Muscle of back (tissue), 11 donors: Measurements from ENCODE around the gene SATB1. TPM values are rescaled to one million over a fixed set of nuclear protein-coding genes. Genes with fewer than 3 reads are reported as not detected.
"Not testable (repeated sequence)": the region's sequence is repeated elsewhere in the genome, so short reads cannot be mapped to it uniquely, and the experiment has no call there.

Experiments used
- DNase-seq, 3 donors: peaks; one replicate each; pipeline versions ENCODE4 v3.0.0 to v3.0.0-alpha.2; 2013
- polyA plus RNA-seq, 10 donors: library from polyadenylated mRNA; unstranded; fragments of 120-200 nt; gene quantifications; one replicate each; pipeline ENCODE4 v1.2.1, GENCODE V29; 2013; ENCODE audit not compliant: insufficient read length in 10 of 10

Gene SATB1
- polyA plus RNA-seq, 10 donors, result 29.4 to 49.9 (median 34.9) TPM

DNA sequence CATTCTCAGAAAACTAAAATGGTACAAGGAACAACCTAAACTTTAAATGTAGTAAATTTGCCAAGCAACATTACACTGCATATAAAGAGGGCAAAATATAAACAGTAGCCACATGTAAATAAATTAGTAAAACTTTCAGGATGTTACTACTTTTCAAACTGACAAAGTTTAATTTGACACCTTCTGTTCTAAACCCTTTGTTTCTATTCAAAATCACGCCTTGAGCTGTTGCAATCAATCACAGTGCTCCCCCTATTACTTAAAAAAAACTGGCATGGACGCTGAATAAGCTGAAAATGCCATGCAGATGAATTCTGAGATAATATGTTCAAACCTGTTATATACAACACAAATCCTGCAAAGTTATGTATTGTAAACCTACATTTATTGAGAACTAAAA lies 69.3 kb downstream of the SATB1 start:
- DNase-seq, result no peak

DNA sequence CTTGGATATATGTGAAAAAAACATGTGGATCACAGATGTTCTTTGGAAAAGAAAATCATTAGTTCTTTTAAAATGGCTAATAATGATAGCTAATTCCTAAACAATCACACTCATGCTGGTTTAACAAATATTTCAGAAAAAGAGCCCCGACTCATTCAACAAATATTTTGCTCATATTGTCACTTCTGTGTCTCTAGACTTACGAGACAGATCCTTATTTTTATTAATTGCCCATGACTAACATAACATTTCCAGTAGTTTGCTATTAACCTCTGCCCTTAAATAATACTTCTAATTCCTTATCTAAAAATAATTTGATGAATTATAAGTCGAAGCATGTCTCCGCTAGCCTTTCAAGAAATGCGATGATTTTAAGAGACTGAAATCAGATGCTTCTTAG lies 70.4 kb downstream of the SATB1 start:
- DNase-seq, result peak in 1 of 3 donors; percentile 27

DNA sequence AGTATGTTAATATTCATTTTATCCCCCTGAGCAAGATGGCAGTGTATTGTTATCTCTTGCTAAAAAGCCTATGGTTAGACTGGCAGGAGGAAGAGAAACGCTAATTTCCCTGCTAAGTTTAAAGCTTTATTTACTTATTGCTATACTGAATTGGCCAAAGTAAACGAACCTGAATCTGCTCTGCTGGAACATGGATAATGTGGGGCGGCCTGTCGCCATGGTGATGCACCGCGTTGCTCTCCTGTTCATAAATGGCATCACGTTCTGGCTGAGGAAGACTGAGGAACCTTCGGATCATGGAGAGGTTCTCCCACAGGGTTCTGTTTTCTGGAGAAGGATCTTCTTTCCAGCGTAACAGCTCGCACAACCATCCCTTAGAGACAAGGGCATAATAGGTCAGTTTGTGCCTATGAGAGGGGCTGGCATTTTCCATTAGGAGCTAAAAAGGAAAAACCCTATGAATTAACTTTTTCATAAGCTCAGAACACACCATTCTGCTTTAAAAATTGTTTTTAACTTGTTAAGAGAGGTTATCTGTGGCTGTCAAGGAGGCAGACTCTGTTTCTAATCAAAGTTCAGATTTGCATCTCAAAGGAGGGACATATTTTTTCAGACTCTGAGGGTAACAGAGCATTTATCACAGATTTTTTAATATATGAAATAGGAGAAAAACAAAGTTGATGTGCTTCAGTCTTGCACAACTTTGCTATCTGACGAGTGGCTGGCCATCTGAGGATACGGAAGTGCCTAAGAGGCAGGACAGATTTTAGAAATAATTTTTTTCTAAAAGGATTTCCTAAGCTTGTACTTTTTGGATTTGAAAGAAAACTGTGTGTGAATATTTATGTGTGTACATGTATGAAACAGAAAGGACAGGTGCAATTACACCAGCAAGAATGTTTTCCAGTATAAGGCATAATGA lies 73.1 kb downstream of the SATB1 start:
- no peak for DNase-seq

DNA sequence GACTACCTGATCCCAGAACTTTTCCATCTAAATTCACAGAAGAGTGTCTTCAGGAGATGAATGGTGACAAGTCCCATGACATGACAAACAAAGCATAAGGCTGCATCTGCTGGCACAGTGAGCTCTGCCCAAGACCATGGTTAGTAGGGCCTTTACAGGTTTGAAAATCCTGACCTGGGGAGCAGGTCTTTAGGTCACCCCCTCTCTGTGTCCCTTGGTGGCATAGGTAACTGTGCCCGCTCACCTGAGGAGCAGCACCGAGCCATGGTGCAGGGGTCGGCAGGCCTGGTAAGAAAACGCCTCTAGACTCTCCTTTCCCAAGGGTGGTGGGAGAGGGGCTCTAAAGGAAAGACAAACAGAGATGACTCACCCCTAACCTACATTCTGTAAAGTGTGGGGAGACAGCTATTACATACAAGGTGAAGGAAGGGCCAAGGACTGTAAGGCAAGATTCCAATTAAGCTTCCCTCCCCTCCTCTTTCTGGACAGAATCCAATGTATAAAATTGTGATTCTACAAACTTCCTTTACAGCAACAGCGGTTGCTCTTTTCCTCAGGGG lies 74.0 kb downstream of the SATB1 start:
- no peak for DNase-seq

DNA sequence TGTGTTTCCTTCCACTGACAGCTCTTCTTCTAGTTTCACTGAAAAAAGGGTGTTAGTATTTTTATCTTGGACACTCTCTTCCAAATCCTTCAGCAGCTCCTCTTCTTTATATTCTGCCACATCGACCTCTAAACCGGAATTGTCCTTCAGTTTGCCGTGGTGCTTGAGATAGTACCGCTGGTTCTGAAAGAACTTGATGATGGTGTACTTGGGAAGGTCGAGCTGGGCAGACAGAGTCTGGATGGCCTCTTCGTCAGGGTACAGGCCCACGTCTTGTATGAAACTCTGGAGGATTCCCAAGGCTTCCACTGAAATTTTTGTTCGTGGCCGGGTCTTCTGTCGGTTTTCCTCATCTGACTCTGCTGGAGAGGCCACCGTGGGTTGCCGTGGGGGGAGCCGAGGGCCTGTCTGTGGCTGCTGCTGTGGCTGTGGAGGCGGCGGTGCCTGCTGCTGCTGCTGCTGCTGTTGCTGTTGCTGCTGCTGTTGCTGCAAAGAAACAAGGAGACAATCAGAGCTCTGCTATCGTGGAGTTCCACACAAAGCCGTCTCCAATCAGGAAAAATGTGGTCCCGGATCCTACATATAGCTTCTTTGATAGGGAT lies 75.8 kb downstream of the SATB1 start:
- no peak for DNase-seq

DNA sequence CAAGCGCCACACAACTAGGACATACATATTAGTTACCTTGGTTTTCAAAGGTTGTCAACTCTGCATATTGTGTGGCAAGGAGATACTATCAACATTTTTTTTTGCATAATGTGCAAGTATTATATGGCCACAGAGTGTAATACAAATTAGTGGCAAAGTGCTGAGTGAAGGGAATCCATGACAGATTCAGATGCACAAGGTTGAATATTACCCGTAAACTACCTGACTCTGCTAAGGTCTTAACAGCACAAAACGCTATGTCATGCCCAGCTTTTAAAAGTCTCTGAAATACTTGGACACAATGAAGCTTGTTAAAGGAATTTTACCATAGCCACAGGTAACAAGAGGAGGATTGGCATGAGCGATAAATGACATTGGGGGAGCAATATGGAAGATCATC lies 79.0 kb downstream of the SATB1 start:
- DNase-seq, result no peak

DNA sequence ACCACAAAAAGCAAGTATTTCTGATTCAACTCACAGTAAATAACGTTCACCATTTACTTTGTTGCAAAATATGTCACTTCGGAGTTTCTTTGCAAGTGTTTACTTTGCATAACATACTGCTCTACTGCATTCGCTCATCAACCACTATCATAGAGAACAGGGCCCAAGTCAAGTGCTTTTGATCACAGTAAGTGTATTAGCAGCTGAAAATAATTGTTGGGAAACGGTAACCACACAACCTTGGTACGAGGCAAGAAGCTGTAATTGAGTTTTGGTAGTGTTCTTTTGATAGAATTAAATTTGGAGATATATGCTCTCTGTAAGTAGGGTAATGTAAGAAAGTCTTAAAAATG lies 80.1 kb downstream of the SATB1 start:
- no peak for DNase-seq

DNA sequence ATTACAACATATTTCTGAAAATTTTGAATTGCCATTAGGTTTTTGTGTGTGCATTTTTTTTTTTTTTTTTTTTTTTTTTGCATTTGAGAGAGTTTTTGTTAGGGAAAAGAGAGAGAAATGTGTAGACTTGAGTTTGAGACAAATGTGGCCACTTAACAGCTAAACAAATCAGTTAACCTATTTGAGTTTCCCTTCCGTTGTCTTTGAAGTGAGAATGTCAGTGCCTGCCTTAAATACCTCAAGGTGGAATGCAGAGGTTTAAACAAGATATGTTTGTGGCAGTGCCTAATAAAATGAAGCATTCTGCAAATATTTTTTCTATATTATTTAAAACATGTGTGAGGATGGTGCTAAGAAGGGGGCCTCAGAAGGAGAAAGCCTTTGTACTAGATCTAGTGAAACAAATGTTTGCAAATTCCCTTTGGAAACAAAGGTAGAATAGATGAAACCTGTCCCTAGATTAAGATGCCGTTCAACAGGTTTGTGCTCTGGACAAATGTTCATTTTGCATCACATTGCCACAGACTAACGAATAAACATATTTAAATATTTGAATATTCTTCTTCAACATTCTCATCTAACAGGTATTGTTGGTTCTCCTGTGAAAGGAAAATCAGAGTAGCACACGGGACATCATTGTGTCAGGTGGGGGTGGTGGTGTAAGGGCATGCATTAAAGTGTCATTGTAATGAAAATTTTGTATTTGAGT lies 80.7 kb downstream of the SATB1 start:
- no peak for DNase-seq

DNA sequence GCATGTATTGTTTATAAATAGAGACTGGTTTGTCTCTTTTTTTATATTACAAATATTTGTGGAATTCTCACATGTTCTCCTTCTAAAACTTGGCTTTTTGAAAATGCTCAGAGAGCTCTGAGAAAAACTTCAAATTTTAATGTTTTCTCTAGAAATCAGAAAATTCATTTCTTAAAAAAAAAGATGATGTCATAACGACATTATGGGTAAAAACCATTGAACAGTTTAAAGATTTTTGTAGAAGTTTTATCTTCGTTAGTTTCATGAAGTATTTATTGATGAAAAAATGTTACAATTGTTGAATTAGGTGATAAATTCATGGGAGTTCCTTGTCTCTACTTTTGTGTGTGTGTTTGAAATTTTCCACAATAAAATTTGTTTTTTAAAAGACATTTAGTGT lies 81.3 kb downstream of the SATB1 start:
- DNase-seq, result no peak

DNA sequence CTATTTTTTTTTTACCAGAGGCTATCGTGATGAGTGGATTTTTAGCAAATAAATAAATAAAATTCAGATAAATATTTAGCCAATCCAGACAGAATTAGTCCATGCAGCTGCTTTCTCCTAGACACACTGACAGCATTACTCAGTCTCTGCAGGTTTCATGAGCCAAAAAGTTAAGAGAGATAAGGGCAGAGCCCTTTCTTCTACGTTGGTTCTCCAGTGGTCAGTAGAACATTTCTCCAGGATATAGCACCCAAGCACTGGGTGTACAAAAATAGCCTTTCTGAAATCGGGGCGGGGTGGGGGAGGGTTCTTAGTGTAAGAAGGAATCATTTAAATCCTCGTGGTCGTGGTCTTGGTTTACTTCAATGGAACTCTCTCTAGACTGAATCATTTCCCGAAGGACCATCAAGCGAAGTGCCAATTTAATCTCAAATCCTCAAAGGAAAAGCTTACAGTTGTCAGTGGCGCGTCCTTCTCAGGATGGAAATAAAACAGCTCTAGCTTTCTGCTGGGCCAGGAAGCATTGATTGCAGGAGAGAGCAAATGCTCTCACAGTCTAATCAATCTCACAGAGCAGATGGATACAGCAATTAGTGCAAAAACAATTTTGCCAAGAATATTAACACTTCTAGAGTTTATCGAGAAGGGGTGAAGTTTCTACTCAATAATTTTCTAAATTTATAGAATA lies 86.2 kb downstream of the SATB1 start:
- DNase-seq, result no peak

DNA sequence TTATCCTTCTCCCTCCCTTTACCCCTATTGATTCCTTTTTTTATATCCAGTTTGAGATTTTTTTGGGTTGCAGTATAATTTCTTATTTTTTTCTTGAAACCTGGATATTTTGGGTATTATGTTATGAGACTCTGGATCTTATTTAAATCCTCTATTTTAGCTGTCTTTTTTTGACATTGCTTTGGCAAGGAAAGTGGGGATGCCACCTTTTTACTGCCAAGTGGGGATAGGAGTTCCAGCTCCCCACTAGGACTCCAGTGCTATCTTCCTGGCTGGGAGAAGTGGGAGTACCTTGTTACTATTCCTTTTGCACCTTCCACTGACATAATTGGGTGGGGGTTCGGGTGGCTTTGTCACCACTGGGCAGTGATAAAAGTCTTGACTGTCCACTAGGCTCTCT lies 87.9 kb downstream of the SATB1 start:
- DNase-seq, result no peak

DNA sequence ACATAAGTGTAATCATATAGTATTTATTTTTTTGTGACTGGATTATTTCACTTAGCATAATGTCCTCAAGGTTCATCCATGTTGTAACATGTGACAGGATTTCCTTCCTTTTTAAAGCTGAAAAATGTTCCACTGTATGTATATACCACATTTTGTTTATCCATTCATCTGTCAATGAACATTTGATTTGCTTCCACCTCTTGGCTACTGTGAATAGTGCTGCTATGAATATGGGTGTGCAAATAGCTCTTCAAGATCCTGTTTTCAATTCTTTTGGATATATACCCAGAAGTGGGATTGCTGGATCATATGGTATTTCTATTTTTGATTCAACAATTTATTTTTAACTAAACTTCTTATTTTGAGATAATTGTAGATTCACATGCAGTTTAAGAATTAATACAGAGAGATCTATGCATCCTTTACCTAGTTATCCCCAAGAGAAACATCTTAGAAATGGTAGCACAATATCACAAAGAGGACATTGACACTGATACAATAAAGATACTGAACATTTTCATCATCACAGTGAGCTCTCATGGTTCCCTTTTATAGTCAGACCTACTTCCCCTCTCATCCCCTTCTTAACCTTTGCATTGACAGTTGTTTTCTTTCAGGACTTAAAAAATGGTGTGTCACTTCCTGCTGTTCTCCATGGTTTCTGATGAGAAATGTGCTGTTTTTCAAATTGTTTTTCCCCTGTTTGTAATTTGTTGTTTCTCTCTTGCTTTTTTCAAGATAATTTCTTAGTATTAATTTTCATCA lies 90.1 kb downstream of the SATB1 start:
- DNase-seq, result no peak

DNA sequence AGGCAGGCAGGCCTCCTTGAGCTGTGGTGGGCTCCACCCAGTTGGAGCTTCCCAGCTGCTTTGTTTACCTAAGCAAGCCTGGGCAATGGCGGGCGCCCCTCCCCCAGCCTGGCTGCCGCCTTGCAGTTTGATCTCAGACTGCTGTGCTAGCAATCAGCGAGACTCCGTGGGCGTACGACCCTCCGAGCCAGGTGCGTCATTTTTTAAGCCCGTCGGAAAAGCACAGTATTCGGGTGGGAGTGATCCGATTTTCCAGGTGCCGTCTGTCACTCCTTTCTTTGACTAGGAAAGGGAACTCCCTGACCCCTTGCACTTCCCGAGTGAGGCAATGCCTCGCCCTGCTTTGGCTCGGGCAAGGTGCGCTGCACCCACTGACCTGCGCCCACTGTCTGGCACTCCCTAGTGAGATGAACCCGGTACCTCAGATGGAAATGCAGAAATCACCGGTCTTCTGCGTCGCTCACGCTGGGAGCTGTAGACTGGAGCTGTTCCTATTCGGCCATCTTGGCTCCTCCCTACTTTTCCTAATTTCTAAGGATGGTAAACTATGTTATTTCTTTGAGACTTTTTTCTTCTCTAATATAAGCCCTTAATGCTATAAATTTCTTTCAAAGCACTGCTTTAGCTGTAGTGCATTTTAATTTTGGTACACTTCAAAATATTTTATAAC lies 94.2 kb downstream of the SATB1 start:
- DNase-seq, result not testable (repeated sequence)

DNA sequence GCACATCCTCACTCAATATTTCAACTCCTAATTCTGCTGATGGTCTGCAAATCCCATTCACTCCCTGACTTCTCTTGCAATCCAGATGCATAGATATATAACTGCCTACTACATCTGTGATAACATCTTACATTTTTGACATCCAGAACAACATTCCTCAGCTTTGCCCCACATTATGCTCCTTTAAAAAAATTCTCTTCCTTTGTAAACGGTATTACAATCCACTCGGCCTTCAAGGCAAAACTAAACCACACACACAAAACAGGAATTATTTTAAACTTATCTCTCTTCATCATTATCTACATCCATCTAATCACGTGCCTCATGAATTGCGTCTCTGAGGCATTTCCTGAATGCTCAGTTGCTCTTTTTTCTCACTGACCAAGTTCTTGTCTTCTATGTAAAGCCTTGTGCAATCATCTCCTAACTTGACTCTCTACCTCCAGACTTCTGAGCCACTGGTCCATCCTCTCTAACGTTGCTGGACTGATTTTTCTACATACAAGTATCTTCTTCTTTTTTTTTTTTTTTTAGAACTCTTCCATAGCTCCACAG lies 117.0 kb downstream of the SATB1 start:
- DNase-seq, result no peak

DNA sequence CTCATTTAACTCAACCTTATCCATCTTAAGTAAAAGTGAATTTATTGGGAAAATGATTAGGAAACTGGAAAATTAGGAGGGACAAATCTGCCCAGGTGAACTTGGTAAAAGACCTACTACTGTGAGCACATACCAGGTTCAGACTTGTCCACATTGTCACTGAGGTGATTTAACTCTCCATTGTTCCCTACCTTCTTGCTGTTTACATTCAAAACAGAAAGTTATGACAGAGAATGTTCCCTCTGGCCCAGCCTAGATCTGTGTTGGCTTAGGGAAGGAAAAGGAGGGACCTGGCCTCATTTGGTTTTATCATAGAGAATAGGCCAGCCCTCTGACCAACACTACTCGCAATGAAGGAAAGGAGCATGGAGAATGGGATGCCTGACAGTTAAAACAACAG lies 117.6 kb downstream of the SATB1 start:
- no peak for DNase-seq

DNA sequence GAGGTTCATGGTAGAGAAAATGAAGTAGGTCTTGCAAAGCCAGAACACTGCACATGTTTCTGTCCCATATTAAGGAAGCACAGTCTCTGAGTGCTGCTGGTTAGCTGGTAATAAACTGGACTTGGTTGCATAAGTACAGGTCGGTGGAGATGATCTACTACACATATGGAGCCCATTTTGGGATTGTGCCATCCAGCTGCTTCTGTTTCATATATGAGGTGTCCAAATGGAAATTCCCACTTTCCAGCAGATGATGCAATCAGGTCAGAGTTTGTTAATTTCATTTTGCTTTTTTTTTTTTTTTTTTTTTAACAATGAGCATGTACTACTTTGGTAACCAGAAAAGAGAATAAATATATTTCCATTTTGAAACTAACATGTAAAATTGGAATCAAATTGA lies 122.6 kb downstream of the SATB1 start:
- peak; percentile 9 to 45 (median 31) for DNase-seq

DNA sequence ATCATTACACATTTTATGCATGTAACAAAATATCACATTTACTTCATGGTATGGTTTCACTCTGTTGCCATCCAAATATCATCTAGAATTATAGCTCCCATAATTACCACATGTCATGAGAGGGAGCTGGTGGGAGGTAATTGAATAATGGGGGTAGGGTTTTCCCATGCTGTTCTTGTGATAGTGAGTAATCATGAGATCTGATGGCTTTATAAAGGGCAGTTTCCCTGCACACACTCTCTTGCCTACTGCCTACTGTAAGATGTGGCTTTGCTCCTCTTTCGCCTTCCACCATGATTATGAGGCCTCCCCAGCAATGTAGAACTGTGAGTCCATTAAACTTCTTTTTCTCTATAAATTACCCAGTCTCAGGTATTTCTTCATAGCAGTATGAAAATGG lies 123.4 kb downstream of the SATB1 start:
- no peak for DNase-seq

DNA sequence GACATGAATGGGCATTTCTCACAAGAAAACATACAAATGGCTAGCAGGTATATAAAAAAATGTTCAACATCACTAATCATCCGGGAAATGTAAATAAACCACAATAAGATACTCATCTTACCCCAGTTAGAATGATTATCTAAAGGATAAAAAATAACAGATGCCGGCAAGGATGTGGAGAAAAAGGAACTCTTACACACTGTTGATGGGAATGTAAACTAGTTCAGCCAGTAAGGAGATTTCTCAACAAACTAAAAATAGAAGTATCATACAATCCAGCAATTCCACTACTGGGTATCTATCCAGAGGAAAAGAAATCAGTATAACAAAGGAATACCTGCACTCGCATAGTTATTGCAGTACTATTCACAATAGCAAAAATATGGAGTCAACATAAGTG lies 124.2 kb downstream of the SATB1 start:
- DNase-seq, result no peak

DNA sequence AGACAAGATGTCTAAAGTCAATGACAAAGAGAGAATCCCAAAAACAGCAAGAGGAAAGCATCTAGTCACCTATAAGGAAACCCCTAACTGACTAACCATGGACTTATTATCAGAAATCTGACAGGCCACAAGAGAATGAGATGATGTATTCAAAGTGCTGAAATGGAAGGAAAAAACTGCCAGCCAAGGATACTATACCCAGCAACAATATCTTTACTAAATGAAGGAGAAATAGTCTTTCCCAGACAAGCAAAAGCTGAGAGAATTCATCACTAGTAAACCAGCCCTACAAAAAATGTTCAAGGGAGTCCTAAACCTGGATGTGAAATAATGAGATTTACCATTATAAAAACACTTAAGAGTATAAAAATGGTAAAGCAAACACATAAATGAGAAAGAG lies 128.0 kb downstream of the SATB1 start:
- DNase-seq, result no peak
